ENCODE data around the gene MACROD1. TPM values are rescaled to one million over a fixed set of nuclear protein-coding genes. Genes with fewer than 3 reads are reported as not detected.

MACROD1 gene
- total and polyA plus RNA-seq, 9 donors = 21.1 to 50.2 (median 32.2) TPM

GRCh38 chr11:64058494-64058893 is 107.4 kb downstream of the MACROD1 start:
- Histone ChIP-seq H3K9me3 (no peaks in the 10 kb centered on the region), H3K27me3 (no peaks in the 10 kb centered on the region), H3K4me3 (no peak overlapping the region), H3K36me3 (no peaks in the 10 kb centered on the region), H3K27ac (no peak overlapping the region), H3K4me1 (ENCODE audit: insufficient read depth) (no peaks in the 10 kb centered on the region)
- no peak for DNase-seq
- intact Hi-C loops (cut with DNase I) = no loop called here
- WGBS, 3 donors = 91 to 95% (median 92%) methylated on average over 17 of the region's 17 CpGs
- no peak for TF ChIP-seq EP300 (IDR thresholded peaks at IDR 0.05)

- Histone ChIP-seq H3K36me3 (no peaks in the 10 kb centered on the region), H3K27me3 (no peaks in the 10 kb centered on the region), H3K4me1 (ENCODE audit: insufficient read depth) (no peaks in the 10 kb centered on the region), H3K4me3 (no peak overlapping the region), H3K27ac (no peak overlapping the region), H3K9me3 (no peaks in the 10 kb centered on the region)
- no peak for TF ChIP-seq EP300 (IDR thresholded peaks at IDR 0.05)
- TF ChIP-seq CTCF (IDR thresholded peaks at IDR 0.05) = no peak
- no peak for TF ChIP-seq POLR2A (IDR thresholded peaks at IDR 0.05)
- no peak for DNase-seq
- intact Hi-C loops (cut with DNase I) = no loop called here
- WGBS, 3 donors = 91 to 94% (median 93%) methylated on average over 10 of the region's 10 CpGs
Measured at GRCh38 chr11:64057890-64058289, 108.0 kb downstream of the MACROD1 start.

- Histone ChIP-seq H3K27ac (no peak overlapping the region), H3K4me1 (ENCODE audit: insufficient read depth) (no peaks in the 10 kb centered on the region), H3K9me3 (no peaks in the 10 kb centered on the region), H3K27me3 (no peaks in the 10 kb centered on the region), H3K4me3 (no peak overlapping the region), H3K36me3 (no peaks in the 10 kb centered on the region)
- no peak for DNase-seq
- TF ChIP-seq EP300 (IDR thresholded peaks at IDR 0.05) (no peak), CTCF (IDR thresholded peaks at IDR 0.05) (no peak), POLR2A (IDR thresholded peaks at IDR 0.05) (no peak)
- intact Hi-C loops (cut with DNase I) = no loop called here
- 72 to 85% (median 84%) methylated on average over 12 to 13 of the region's 13 CpGs for WGBS, 3 donors
Measured at GRCh38 chr11:64056861-64057260, 109.1 kb downstream of the MACROD1 start.

GRCh38 chr11:64056213-64056785 is 109.6 kb downstream of the MACROD1 start:
- 78 to 83% (median 81%) methylated on average over 15 of the region's 15 CpGs for WGBS, 3 donors
- Histone ChIP-seq H3K4me3 (no peak overlapping the region), H3K27ac (no peak overlapping the region), H3K9me3 (no peaks in the 10 kb centered on the region), H3K36me3 (no peaks in the 10 kb centered on the region), H3K27me3 (no peaks in the 10 kb centered on the region), H3K4me1 (ENCODE audit: insufficient read depth) (no peaks in the 10 kb centered on the region)
- intact Hi-C loops (cut with DNase I) = no loop called here
- TF ChIP-seq EP300 (IDR thresholded peaks at IDR 0.05) (no peak), CTCF (IDR thresholded peaks at IDR 0.05) (no peak), POLR2A (IDR thresholded peaks at IDR 0.05) (no peak)
- DNase-seq = no peak

- H3K4me1 ChIP-seq (ENCODE audit: insufficient read depth) = no peaks in the 10 kb centered on the region
- intact Hi-C loops (cut with DNase I) = no loop called here
- no peak overlapping the region for H3K27ac ChIP-seq
- no peaks in the 10 kb centered on the region for H3K36me3 ChIP-seq
- no peak for DNase-seq
- no peaks in the 10 kb centered on the region for H3K27me3 ChIP-seq
- H3K9me3 ChIP-seq = no peaks in the 10 kb centered on the region
- no peak for TF ChIP-seq CTCF (IDR thresholded peaks at IDR 0.05)
- no peak for TF ChIP-seq POLR2A (IDR thresholded peaks at IDR 0.05)
- no peak for TF ChIP-seq EP300 (IDR thresholded peaks at IDR 0.05)
- no peak overlapping the region for H3K4me3 ChIP-seq
- 55 to 69% (median 59%) methylated on average over 8 of the region's 8 CpGs for WGBS, 3 donors
Measured at GRCh38 chr11:64055077-64055476, 110.8 kb downstream of the MACROD1 start.
